Subcutaneous adipose tissue (tissue), 4 donors: Measurements from ENCODE around the gene CYLD. TPM values are rescaled to one million over a fixed set of nuclear protein-coding genes. Genes with fewer than 3 reads are reported as not detected.

Experiments used
- total RNA-seq, 4 donors: library from RNA; depleted of rRNA; stranded (reverse); fragments of >200 nt; gene quantifications; one replicate each; pipeline ENCODE4 v1.1.0, GENCODE V29; 2016
- TF ChIP-seq, protein P1 (sequence below): fragments of 450-650 bp; IDR thresholded peaks from one replicate; pipeline ENCODE4 v1.5.1; 2016; ENCODE audit warnings: low read depth, mild to moderate bottlenecking, control low read depth, antibody characterized with exemption, moderate library complexity

The CYLD gene
- total RNA-seq, 4 donors from 2014 or later: 35.8 to 40.1 (median 37.2) TPM

- TF ChIP-seq, protein P1, sequence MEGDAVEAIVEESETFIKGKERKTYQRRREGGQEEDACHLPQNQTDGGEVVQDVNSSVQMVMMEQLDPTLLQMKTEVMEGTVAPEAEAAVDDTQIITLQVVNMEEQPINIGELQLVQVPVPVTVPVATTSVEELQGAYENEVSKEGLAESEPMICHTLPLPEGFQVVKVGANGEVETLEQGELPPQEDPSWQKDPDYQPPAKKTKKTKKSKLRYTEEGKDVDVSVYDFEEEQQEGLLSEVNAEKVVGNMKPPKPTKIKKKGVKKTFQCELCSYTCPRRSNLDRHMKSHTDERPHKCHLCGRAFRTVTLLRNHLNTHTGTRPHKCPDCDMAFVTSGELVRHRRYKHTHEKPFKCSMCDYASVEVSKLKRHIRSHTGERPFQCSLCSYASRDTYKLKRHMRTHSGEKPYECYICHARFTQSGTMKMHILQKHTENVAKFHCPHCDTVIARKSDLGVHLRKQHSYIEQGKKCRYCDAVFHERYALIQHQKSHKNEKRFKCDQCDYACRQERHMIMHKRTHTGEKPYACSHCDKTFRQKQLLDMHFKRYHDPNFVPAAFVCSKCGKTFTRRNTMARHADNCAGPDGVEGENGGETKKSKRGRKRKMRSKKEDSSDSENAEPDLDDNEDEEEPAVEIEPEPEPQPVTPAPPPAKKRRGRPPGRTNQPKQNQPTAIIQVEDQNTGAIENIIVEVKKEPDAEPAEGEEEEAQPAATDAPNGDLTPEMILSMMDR: no peak
Observed at GRCh38 chr16:50771366-50771765, 29.5 kb downstream of the CYLD start.

GRCh38 chr16:50774405-50774804 lies 32.5 kb downstream of the CYLD start:
- TF ChIP-seq, protein P1: no peak

DNA sequence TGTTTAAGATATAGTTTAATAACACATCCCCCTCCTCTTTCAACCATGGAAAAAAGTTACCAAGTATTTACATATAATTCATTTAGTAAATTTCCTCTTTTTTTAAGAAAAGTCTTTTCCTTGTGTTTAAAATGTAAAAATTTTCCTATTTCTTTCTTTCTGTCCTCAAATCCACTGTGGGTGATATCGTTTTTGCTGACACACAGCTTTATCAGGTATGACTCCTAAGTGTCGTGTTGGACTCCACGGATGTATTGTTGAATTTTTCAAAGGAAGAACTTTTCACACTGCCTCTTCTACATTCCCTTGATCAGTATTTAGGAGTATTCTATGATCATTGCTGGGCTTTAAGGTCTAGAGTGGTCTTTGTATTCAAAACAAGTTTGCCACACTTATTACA lies 33.1 kb downstream of the CYLD start:
- TF ChIP-seq, protein P1: no peak

- TF ChIP-seq, protein P1: no peak
Observed at GRCh38 chr16:50776037-50776436, 34.2 kb downstream of the CYLD start.

GRCh38 chr16:50778284-50779163 lies 36.6 kb downstream of the CYLD start:
- TF ChIP-seq, protein P1: no peak

DNA sequence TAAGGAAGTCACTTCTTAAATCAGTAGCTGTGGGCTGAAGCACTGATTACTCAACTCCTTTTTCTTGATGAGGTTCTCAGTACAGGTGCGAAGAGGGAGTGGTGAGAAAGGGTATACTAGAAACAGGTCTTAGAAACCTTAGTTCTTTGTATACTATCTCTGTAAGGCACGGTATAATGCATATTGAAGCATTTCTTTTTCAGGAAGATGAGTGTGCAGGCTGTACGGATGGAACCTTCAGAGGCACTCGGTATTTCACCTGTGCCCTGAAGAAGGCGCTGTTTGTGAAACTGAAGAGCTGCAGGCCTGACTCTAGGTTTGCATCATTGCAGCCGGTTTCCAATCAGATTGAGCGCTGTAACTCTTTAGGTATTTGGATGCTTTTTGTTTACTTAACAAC lies 39.2 kb downstream of the CYLD start:
- TF ChIP-seq, protein P1: no peak

- TF ChIP-seq, protein P1: no peak
Observed at GRCh38 chr16:50781518-50781917, 39.6 kb downstream of the CYLD start.
